ENCODE results near the gene DCUN1D3.
"Not testable (repeated sequence)": the region's sequence is repeated elsewhere in the genome, so short reads cannot be mapped to it uniquely, and the experiment has no call there.

DCUN1D3 gene

GRCh38 chr16:20826039-20826566 is 74.1 kb downstream of the DCUN1D3 start:
- DNase-seq (ENCODE audit: low read depth in 2 of 2), result no peak

- no peak for DNase-seq (ENCODE audit: low read depth in 2 of 2)
Observed at GRCh38 chr16:20822521-20823325, 77.4 kb downstream of the DCUN1D3 start.

- DNase-seq (ENCODE audit: low read depth in 2 of 2), result no peak
Observed at GRCh38 chr16:20821682-20822081, 78.5 kb downstream of the DCUN1D3 start.

GRCh38 chr16:20818929-20819585 is 81.1 kb downstream of the DCUN1D3 start:
- no peak for DNase-seq (ENCODE audit: low read depth in 2 of 2)

- DNase-seq (ENCODE audit: low read depth in 2 of 2), result no peak
Observed at GRCh38 chr16:20814784-20815183, 85.4 kb downstream of the DCUN1D3 start.

- no peak for DNase-seq (ENCODE audit: low read depth in 2 of 2)
Observed at GRCh38 chr16:20812510-20812909, 87.6 kb downstream of the DCUN1D3 start.

GRCh38 chr16:20811889-20812439 is 88.2 kb downstream of the DCUN1D3 start:
- DNase-seq (ENCODE audit: low read depth in 2 of 2), result no peak

- DNase-seq (ENCODE audit: low read depth in 2 of 2), result no peak
Observed at GRCh38 chr16:20807862-20808261, 92.3 kb downstream of the DCUN1D3 start.

GRCh38 chr16:20806168-20807050 is 93.7 kb downstream of the DCUN1D3 start, which contains the start of the genes ERI2 and REXO5:
Gene ERI2, minus strand, starts transcription at chr16:20806472. Its CDS starts 42 bp downstream, at chr16:20806430.
Gene REXO5, plus strand, starts transcription at chr16:20806527. Its CDS starts 427 bp downstream, at chr16:20806954.
- DNase-seq (ENCODE audit: low read depth in 2 of 2), result peak; percentile 60 to 64

GRCh38 chr16:20805684-20806167 is 94.4 kb downstream of the DCUN1D3 start:
- not testable (repeated sequence) for DNase-seq (ENCODE audit: low read depth in 2 of 2)

All from stimulated activated CD4-positive, alpha-beta T cell treated with anti-CD3 and anti-CD28 coated beads, Interleukin-15, amount 100 ng/mL, for 48 hours (primary cell).